Prostate gland (tissue), 2 donors: ENCODE results near the gene SBNO2. TPM values are rescaled to one million over a fixed set of nuclear protein-coding genes. Genes with fewer than 3 reads are reported as not detected.

Source experiments
- DNase-seq: peaks from one replicate; pipeline ENCODE4 v3.0.0-alpha.2; 2019; ENCODE audit warnings: low spot score
- H3K27ac ChIP-seq, 2 donors: fragments of 200-600 bp; sonication (generic); 2 replicates each; pipeline ENCODE4 v1.5.1; 2017 to 2019
- H3K27me3 ChIP-seq: fragments of 200-600 bp; sonication (generic); replicated peaks from 2 replicates; pipeline ENCODE4 v1.5.1; 2019; ENCODE audit not compliant: insufficient read depth
- H3K36me3 ChIP-seq, 2 donors: fragments of 200-600 bp; sonication (generic); 1 replicate in 1 of 2; 2 replicates in 1 of 2; pipeline versions ENCODE4 v1.5.1 to v1.8.1; 2017 to 2019
- H3K4me1 ChIP-seq: fragments of 200-600 bp; sonication (generic); replicated peaks from 2 replicates; pipeline ENCODE4 v1.5.1; 2019
- H3K4me3 ChIP-seq, 2 donors: fragments of 200-600 bp; sonication (generic); 2 replicates each; pipeline ENCODE4 v1.5.1; 2017 to 2019
- H3K9me3 ChIP-seq: fragments of 200-600 bp; sonication (generic); 2 replicates; pipeline ENCODE4 v1.5.1; 2017
- CTCF ChIP-seq, 4 experiments: fragments of 200-600 bp in 2 of 4; fragments of 450-650 bp in 2 of 4; sonication (generic) in 2 of 4; IDR thresholded peaks; 1 replicate in 3 of 4; 2 replicates in 1 of 4; pipeline ENCODE4 v1.5.1; 2016 to 2019; ENCODE audit warnings: antibody characterized with exemption in 4 of 4, mild to moderate bottlenecking in 2 of 4, moderate library complexity in 2 of 4
- POLR2A ChIP-seq: fragments of 450-650 bp; IDR thresholded peaks from one replicate; pipeline ENCODE4 v1.6.1; 2016; ENCODE audit warnings: antibody characterized with exemption, mild to moderate bottlenecking
- POLR2AphosphoS5 ChIP-seq: sonication (generic); formaldehyde crosslinking; IDR thresholded peaks from one replicate; pipeline ENCODE4 v1.6.1; 2017; ENCODE audit warnings: antibody characterized with exemption
- WGBS: methylation state at CpG from one replicate; pipeline ENCODE4 v1.1.5; 2018; 5-methylcytosine and 5-hydroxymethylcytosine counted together
- intact Hi-C: fragments of 100-400 bp; cut with DNase I; formaldehyde crosslinking; loops from one replicate; pipeline ENCODE4 v1.14.2; 2022
- total RNA-seq, 2 donors: library from RNA; depleted of rRNA; stranded (reverse); fragments of >200 nt; gene quantifications; one replicate each; pipeline ENCODE4 v1.1.0, GENCODE V29; 2016

Gene SBNO2
- total RNA-seq, 2 donors from 2014 or later = 32.5 to 79.9 TPM

DNA sequence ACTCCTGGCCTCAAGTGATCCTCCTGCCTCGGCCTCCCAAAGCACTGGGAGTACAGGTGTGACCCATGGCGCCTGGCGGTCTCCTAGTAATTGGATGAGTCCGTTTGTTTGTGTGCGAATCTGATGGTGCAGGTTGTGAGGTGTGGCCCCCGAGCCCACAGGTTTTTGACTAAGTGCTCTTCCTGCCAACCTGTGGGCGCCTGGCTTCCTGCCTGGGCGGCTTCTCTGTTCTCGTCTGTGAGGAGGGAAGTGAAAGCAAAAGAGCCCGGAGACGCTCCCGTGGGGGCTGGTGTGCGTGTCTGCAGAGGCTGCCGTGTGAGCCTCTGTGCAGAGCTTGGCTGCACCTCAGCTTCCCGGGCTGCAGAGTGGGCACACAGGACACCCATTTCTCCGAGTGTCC is 97.1 kb downstream of the SBNO2 start:
- H3K4me1 ChIP-seq = no peaks in the 10 kb centered on the region
- H3K27ac ChIP-seq = no peak overlapping the region
- DNase-seq = no peak
- intact Hi-C loops = no loop called here
- no peaks in the 10 kb centered on the region for H3K27me3 ChIP-seq
- 44% methylated on average over 16 of the region's 16 CpGs for WGBS
- H3K4me3 ChIP-seq = peak overlapping the region; percentile 9 to 13
- no peaks in the 10 kb centered on the region for H3K36me3 ChIP-seq
- no peaks in the 10 kb centered on the region for H3K9me3 ChIP-seq
- TF ChIP-seq CTCF (IDR thresholded peaks at IDR 0.05) (no peak), POLR2AphosphoS5 (peak; percentile 13)

DNA sequence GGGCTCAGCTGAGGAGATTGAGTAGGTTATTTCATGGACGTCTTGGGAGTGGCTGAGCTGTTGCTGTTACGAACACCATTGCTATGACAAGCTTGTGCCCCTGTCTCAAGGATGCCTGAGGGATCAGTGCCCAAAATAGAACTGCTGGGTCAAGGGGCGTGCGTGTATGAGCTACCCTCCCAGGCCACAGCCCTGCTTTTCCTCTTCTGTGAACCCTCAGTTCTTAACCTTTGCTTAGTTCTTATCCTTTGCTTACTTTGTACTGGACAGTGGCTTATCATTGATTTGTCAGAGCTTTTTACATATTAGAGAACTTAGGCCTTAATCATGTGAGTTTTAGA is 98.1 kb downstream of the SBNO2 start:
- no peaks in the 10 kb centered on the region for H3K9me3 ChIP-seq
- no peaks in the 10 kb centered on the region for H3K4me1 ChIP-seq
- TF ChIP-seq POLR2A = no peak
- TF ChIP-seq CTCF (IDR thresholded peaks at IDR 0.05) = no peak
- no peak for TF ChIP-seq POLR2AphosphoS5
- no peak for DNase-seq
- WGBS = 91% methylated on average over 4 of the region's 4 CpGs
- no peak overlapping the region for H3K4me3 ChIP-seq
- H3K36me3 ChIP-seq = no peaks in the 10 kb centered on the region
- intact Hi-C loops = no loop called here
- H3K27me3 ChIP-seq = peaks cover 4% of the 10 kb centered on the region
- H3K27ac ChIP-seq = peak overlapping the region in 1 of 2 donors; percentile 11

- Histone ChIP-seq H3K27me3 (peaks cover 9% of the 10 kb centered on the region), H3K27ac (peak overlapping the region in 1 of 2 donors; percentile 11), H3K36me3 (no peaks in the 10 kb centered on the region), H3K9me3 (no peaks in the 10 kb centered on the region), H3K4me1 (no peaks in the 10 kb centered on the region), H3K4me3 (peak overlapping the region in 1 of 2 donors; percentile 12)
- peak; percentile 74 for DNase-seq
- TF ChIP-seq POLR2A (no peak), CTCF (IDR thresholded peaks at IDR 0.05) (no peak), POLR2AphosphoS5 (no peak)
- 55% methylated on average over 50 of the region's 54 CpGs for WGBS
- intact Hi-C loops = no loop called here
Measured at GRCh38 chr19:1074544-1075283, 99.4 kb downstream of the SBNO2 start.

DNA sequence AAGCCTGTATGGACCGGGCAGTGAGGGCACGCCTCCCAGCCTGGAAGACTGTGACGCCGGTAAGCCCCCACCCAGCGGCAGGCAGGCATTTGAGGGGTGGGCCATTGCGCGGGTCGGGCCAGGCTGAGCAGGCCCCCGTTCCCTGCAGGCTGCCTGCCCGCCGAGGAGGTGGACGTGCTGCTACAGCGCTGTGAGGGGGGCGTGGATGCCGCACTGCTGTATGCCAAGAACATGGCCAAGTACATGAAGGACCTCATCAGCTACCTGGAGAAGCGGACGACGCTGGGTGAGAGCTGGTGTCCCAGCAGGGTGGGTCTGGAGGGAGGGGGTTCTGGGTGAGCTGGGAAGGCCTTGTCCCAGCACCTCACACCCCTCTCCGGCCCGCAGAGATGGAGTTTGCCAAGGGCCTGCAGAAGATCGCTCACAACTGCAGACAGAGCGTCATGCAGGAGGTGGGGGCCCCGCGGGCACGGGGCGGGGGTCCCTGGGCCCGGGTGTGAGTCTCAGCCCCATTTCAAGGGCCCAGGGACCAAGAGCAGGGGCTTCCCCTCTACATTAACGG is 100.0 kb downstream of the SBNO2 start:
- intact Hi-C loops = no loop called here
- Histone ChIP-seq H3K27me3 (peaks cover 11% of the 10 kb centered on the region), H3K4me3 (no peak overlapping the region), H3K36me3 (no peaks in the 10 kb centered on the region), H3K27ac (no peak overlapping the region), H3K4me1 (no peaks in the 10 kb centered on the region), H3K9me3 (no peaks in the 10 kb centered on the region)
- TF ChIP-seq CTCF (IDR thresholded peaks at IDR 0.05) = no peak
- no peak for TF ChIP-seq POLR2A
- no peak for TF ChIP-seq POLR2AphosphoS5
- no peak for DNase-seq
- WGBS = 73% methylated on average over 26 of the region's 28 CpGs
